OCI-LY1 (cell line): ENCODE measurements around the gene RASA2.

ENCODE experiments used
- H2AFZ ChIP-seq: fragments of 200-600 bp; sonication (generic), shearing (Covaris generic); 2 replicates; pipeline ENCODE4 v1.6.0; 2014; ENCODE audit warnings: antibody characterized with exemption, mild to moderate bottlenecking, low read length
- H3F3A ChIP-seq: fragments of 200-600 bp; sonication (generic), shearing (Covaris generic); 2 replicates; pipeline ENCODE4 v1.6.0; 2014; ENCODE audit warnings: mild to moderate bottlenecking, antibody characterized with exemption, low read length, moderate library complexity; ENCODE audit not compliant: insufficient read depth
- H3K27ac ChIP-seq: fragments of 200-600 bp; sonication (generic); 2 replicates; pipeline ENCODE4 v1.5.1; 2014; ENCODE audit warnings: low read length, mixed run types, mild to moderate bottlenecking, low read depth; ENCODE audit not compliant: poor library complexity, severe bottlenecking
- H3K27me3 ChIP-seq: fragments of 200-600 bp; sonication (generic); 2 replicates; pipeline ENCODE4 v1.6.0; 2014; ENCODE audit warnings: antibody characterized with exemption, mild to moderate bottlenecking, low read length, moderate library complexity; ENCODE audit not compliant: insufficient read depth
- H3K36me3 ChIP-seq: fragments of 200-600 bp; sonication (generic); 2 replicates; pipeline ENCODE4 v1.6.1; 2014; ENCODE audit warnings: mild to moderate bottlenecking, antibody characterized with exemption, low read length, moderate library complexity, mixed read lengths; ENCODE audit not compliant: insufficient read depth
- H3K4me1 ChIP-seq: fragments of 200-600 bp; sonication (generic); 2 replicates; pipeline ENCODE4 v1.5.1; 2014; ENCODE audit warnings: mild to moderate bottlenecking, low read length, moderate library complexity; ENCODE audit not compliant: insufficient read depth, severe bottlenecking
- H3K4me2 ChIP-seq: fragments of 200-600 bp; sonication (generic), shearing (Covaris generic); 2 replicates; pipeline ENCODE4 v1.6.1; 2014; ENCODE audit warnings: low read length
- H3K4me3 ChIP-seq: fragments of 200-600 bp; sonication (generic); 2 replicates; pipeline ENCODE4 v1.5.1; 2014; ENCODE audit warnings: low read length, low read depth, mild to moderate bottlenecking, mixed read lengths; ENCODE audit not compliant: poor library complexity, severe bottlenecking
- H3K79me2 ChIP-seq: fragments of 200-600 bp; shearing (Covaris generic); 2 replicates; pipeline ENCODE4 v1.6.1; 2016; ENCODE audit warnings: mixed run types, low read length, mixed read lengths; ENCODE audit not compliant: insufficient read depth
- H3K9ac ChIP-seq: fragments of 200-600 bp; sonication (generic), shearing (Covaris generic); 2 replicates; pipeline ENCODE4 v1.6.1; 2014; ENCODE audit warnings: mild to moderate bottlenecking, low read length, mixed read lengths
- H3K9me2 ChIP-seq: fragments of 200-600 bp; sonication (generic), shearing (Covaris generic); 2 replicates; pipeline ENCODE4 v1.6.1; 2014; ENCODE audit warnings: low read depth, mild to moderate bottlenecking, low read length, mixed read lengths
- H3K9me3 ChIP-seq: fragments of 200-600 bp; shearing (Covaris generic); 2 replicates; pipeline ENCODE4 v1.6.1; 2014; ENCODE audit warnings: low read length, mixed read lengths
- H4K20me1 ChIP-seq: fragments of 200-600 bp; sonication (generic), shearing (Covaris generic); 2 replicates; pipeline ENCODE4 v1.6.0; 2016; ENCODE audit warnings: mild to moderate bottlenecking, low read length; ENCODE audit not compliant: insufficient read depth
- CTCF ChIP-seq: fragments of 200-600 bp; sonication (generic), shearing (Covaris generic); IDR thresholded peaks from 2 replicates; pipeline ENCODE4 v1.5.1; 2017; ENCODE audit warnings: mild to moderate bottlenecking, antibody characterized with exemption, low read length, moderate library complexity, mixed read lengths
- EZH2 ChIP-seq: fragments of 200-600 bp; sonication (generic), shearing (Covaris generic); IDR thresholded peaks from 2 replicates; pipeline ENCODE4 v1.8.0; 2017; ENCODE audit warnings: borderline replicate concordance, mixed run types, mild to moderate bottlenecking, antibody characterized with exemption, low read length, moderate library complexity, mixed read lengths

The RASA2 gene

GRCh38 chr3:141511361-141511760 is 24.5 kb downstream of the RASA2 start:
- Histone ChIP-seq H3K36me3 (peaks cover 29% of the 10 kb centered on the region), H4K20me1 (no peaks in the 10 kb centered on the region), H3K9ac (no peak overlapping the region), H3K27me3 (no peaks in the 10 kb centered on the region), H3F3A (no peaks in the 10 kb centered on the region), H3K4me1 (no peaks in the 10 kb centered on the region), H3K4me2 (no peak overlapping the region), H3K4me3 (no peak overlapping the region), H2AFZ (no peak overlapping the region), H3K27ac (no peak overlapping the region), H3K79me2 (peaks cover 15% of the 10 kb centered on the region; the same call in 1 of the 2 replicates), H3K9me3 (no peaks in the 10 kb centered on the region; the same call in 1 of the 2 replicates), H3K9me2 (no peaks in the 10 kb centered on the region)
- TF ChIP-seq CTCF (no peak), EZH2 (no peak)

- Histone ChIP-seq H3K79me2 (peaks cover 5% of the 10 kb centered on the region; the same call in 1 of the 2 replicates), H3K9me2 (no peaks in the 10 kb centered on the region)
Measured at GRCh38 chr3:141514382-141514781, 27.6 kb downstream of the RASA2 start.

GRCh38 chr3:141519587-141519986 is 32.8 kb downstream of the RASA2 start:
- no peak overlapping the region for H3K4me2 ChIP-seq
- H3K27ac ChIP-seq, result no peak overlapping the region
- peaks cover 49% of the 10 kb centered on the region for H3K36me3 ChIP-seq

More at GRCh38 chr3:141514382-141514781, 27.6 kb downstream of the RASA2 start:
- H3K27me3 ChIP-seq, result no peaks in the 10 kb centered on the region
- H3K4me1 ChIP-seq, result no peaks in the 10 kb centered on the region
- H3K4me2 ChIP-seq, result no peak overlapping the region
- peaks cover 3% of the 10 kb centered on the region; the same call in 1 of the 2 replicates for H3K9me3 ChIP-seq
- no peak overlapping the region for H3K9ac ChIP-seq
- TF ChIP-seq CTCF (no peak), EZH2 (no peak)
- no peaks in the 10 kb centered on the region for H3F3A ChIP-seq
- H3K4me3 ChIP-seq, result no peak overlapping the region
- no peak overlapping the region for H3K27ac ChIP-seq
- H4K20me1 ChIP-seq, result no peaks in the 10 kb centered on the region
- no peak overlapping the region for H2AFZ ChIP-seq
- peaks cover 54% of the 10 kb centered on the region for H3K36me3 ChIP-seq

More at GRCh38 chr3:141519587-141519986, 32.8 kb downstream of the RASA2 start:
- no peaks in the 10 kb centered on the region for H3K79me2 ChIP-seq
- TF ChIP-seq CTCF (no peak), EZH2 (no peak)
- H3K9ac ChIP-seq, result no peak overlapping the region
- H3K4me1 ChIP-seq, result peaks cover 5% of the 10 kb centered on the region
- H3K9me3 ChIP-seq, result peaks cover 3% of the 10 kb centered on the region; the same call in 1 of the 2 replicates
- no peaks in the 10 kb centered on the region for H3K9me2 ChIP-seq
- H4K20me1 ChIP-seq, result no peaks in the 10 kb centered on the region
- no peak overlapping the region for H3K4me3 ChIP-seq
- H3F3A ChIP-seq, result no peaks in the 10 kb centered on the region
- no peaks in the 10 kb centered on the region for H3K27me3 ChIP-seq
- no peak overlapping the region for H2AFZ ChIP-seq
